Keratinocyte (primary cell): ENCODE results near the gene HSDL2. TPM values are rescaled to one million over a fixed set of nuclear protein-coding genes. Genes with fewer than 3 reads are reported as not detected.

Experiments used
- DNase-seq: peaks from one replicate; pipeline ENCODE4 v3.0.0-alpha.2; 2011; ENCODE audit warnings: low read depth, missing footprints, low spot score
- FAIRE-seq: peaks from 2 replicates; lab custom pipeline; 2011; peaks lifted over from hg19 to GRCh38; lab: Jason Lieb, UNC
- H2AFZ ChIP-seq: 2 replicates; pipeline ENCODE4 v1.6.0; 2012; ENCODE audit warnings: low read length, control low read depth, inconsistent platforms; ENCODE audit not compliant: control insufficient read depth
- H3K27ac ChIP-seq: 2 replicates; pipeline ENCODE4 v1.5.1; 2011; ENCODE audit warnings: low read length; ENCODE audit not compliant: control insufficient read depth, insufficient read depth
- H3K27me3 ChIP-seq: 3 replicates; pipeline ENCODE4 v1.6.0; 2011; ENCODE audit warnings: low read length; ENCODE audit not compliant: control insufficient read depth, insufficient read depth; ENCODE audit errors: extremely low read depth
- H3K36me3 ChIP-seq, 2 experiments: 2 replicates in 1 of 2; 3 replicates in 1 of 2; pipeline ENCODE4 v1.5.1; 2011; ENCODE audit warnings: low read length in 2 of 2, mild to moderate bottlenecking in 1 of 2; ENCODE audit not compliant: control insufficient read depth in 2 of 2, insufficient read depth in 2 of 2; ENCODE audit errors: extremely low read depth in 1 of 2
- H3K4me1 ChIP-seq: 3 replicates; pipeline ENCODE4 v1.5.1; 2011; ENCODE audit warnings: low read length; ENCODE audit not compliant: control insufficient read depth, insufficient read depth; ENCODE audit errors: extremely low read depth
- H3K4me2 ChIP-seq: 3 replicates; pipeline ENCODE4 v1.6.0; 2011; ENCODE audit warnings: low read depth, low read length; ENCODE audit not compliant: control insufficient read depth, insufficient read depth; ENCODE audit errors: extremely low read depth
- H3K4me3 ChIP-seq, 3 experiments: fragments of 200-600 bp in 1 of 3; sonication (generic) in 1 of 3; 2 replicates in 2 of 3; 3 replicates in 1 of 3; pipeline ENCODE4 v1.5.1; 2011 to 2016; ENCODE audit warnings: low read length in 3 of 3, mild to moderate bottlenecking in 3 of 3, control low read depth in 2 of 3, inconsistent platforms in 1 of 3, low read depth in 1 of 3, mixed read lengths in 1 of 3, mixed run types in 1 of 3, moderate library complexity in 1 of 3; ENCODE audit not compliant: control insufficient read depth in 2 of 3, insufficient read depth in 2 of 3; ENCODE audit errors: extremely low read depth in 1 of 3
- H3K79me2 ChIP-seq: 2 replicates; pipeline ENCODE4 v1.6.0; 2012; ENCODE audit warnings: low read length; ENCODE audit not compliant: control insufficient read depth, insufficient read depth
- H3K9ac ChIP-seq: 3 replicates; pipeline ENCODE4 v1.6.0; 2011; ENCODE audit warnings: low read length; ENCODE audit not compliant: control insufficient read depth, insufficient read depth; ENCODE audit errors: extremely low read depth
- H3K9me1 ChIP-seq: 3 replicates; pipeline ENCODE4 v1.6.0; 2011; ENCODE audit warnings: low read length; ENCODE audit not compliant: control insufficient read depth, insufficient read depth; ENCODE audit errors: extremely low read depth
- H3K9me3 ChIP-seq: 2 replicates; pipeline ENCODE4 v1.5.1; 2012; ENCODE audit warnings: low read depth, low read length; ENCODE audit not compliant: control insufficient read depth
- H4K20me1 ChIP-seq: 3 replicates; pipeline ENCODE4 v1.6.0; 2011; ENCODE audit warnings: low read length; ENCODE audit not compliant: control insufficient read depth, insufficient read depth; ENCODE audit errors: extremely low read depth
- EZH2 ChIP-seq: IDR thresholded peaks from one replicate; pipeline ENCODE4 v1.6.1; 2012; ENCODE audit warnings: inconsistent platforms, mild to moderate bottlenecking, low read length, moderate library complexity
- dilution Hi-C: fragments of 300-500 bp; cut with MboI; formaldehyde crosslinking; loops from one replicate; pipeline ENCODE4 v1.7.0; 2020; ENCODE audit warnings: low sequenced_read_pairs; ENCODE audit not compliant: extremely low pct_ligation_motif_present
- polyA plus RNA-seq, 5 experiments: library from polyadenylated mRNA; depleted of rRNA in 3 of 5; stranded (reverse) in 3 of 5; stranded (forward) in 1 of 5; unstranded in 1 of 5; fragments of >200 nt; gene quantifications; 1 replicate in 1 of 5; 2 replicates in 3 of 5; 3 replicates in 1 of 5; pipeline versions ENCODE4 v1.2.1 to v1.2.3, GENCODE V29; 2011 to 2012; ENCODE audit warnings: missing spikeins in 2 of 5, low read depth in 1 of 5, low replicate concordance in 1 of 5
- TF ChIP-seq, protein P1 (sequence below), 3 experiments: IDR thresholded peaks in 1 of 3; conservative IDR thresholded peaks in 1 of 3; optimal IDR thresholded peaks in 1 of 3; 2 replicates in 2 of 3; 3 replicates in 1 of 3; pipeline versions ENCODE3 to v1.5.1; 2011; ENCODE audit warnings: low read length in 3 of 3, mild to moderate bottlenecking in 3 of 3, moderate library complexity in 2 of 3, control low read depth in 1 of 3, inconsistent platforms in 1 of 3; ENCODE audit not compliant: insufficient read depth in 2 of 3; ENCODE audit errors: extremely low read depth in 1 of 3

HSDL2 gene
- polyA plus RNA-seq, 1 donor (not counting 4 experiments of a cell fraction or from before 2014, with no cell fraction given): 27.6 TPM

DNA sequence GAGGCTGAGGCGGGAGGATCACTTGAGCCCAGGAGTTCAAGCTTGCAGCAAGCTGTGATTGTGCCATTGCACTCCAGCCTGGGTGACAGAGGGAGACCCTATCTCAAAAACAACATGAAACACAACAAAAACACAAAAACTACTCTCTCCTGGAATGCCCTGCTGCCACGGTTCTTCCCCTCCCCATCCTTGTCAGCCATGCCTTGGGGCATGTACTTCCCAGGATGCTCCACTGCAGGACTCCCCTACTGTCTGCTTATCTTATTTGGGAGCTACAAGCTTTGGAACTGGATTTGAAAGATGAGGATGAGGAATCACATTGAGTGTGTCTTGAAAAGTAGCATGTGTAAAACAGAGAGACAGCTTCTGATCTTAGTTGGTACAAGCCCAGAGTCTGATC, 66.6 kb downstream of the HSDL2 start:
- H3K27me3 ChIP-seq: no peaks in the 10 kb centered on the region
- peaks cover 13% of the 10 kb centered on the region for H3K4me1 ChIP-seq
- no peak overlapping the region for H3K27ac ChIP-seq
- H3K36me3 ChIP-seq: no peaks in the 10 kb centered on the region
- H3K4me2 ChIP-seq: no peak overlapping the region
- FAIRE-seq (no peak), DNase-seq (no peak)
- H2AFZ ChIP-seq: no peak overlapping the region
- H4K20me1 ChIP-seq: no peaks in the 10 kb centered on the region
- H3K9ac ChIP-seq: no peak overlapping the region
- H3K9me3 ChIP-seq: no peaks in the 10 kb centered on the region
- no peaks in the 10 kb centered on the region for H3K79me2 ChIP-seq
- no peak for TF ChIP-seq EZH2
- TF ChIP-seq, protein P1, sequence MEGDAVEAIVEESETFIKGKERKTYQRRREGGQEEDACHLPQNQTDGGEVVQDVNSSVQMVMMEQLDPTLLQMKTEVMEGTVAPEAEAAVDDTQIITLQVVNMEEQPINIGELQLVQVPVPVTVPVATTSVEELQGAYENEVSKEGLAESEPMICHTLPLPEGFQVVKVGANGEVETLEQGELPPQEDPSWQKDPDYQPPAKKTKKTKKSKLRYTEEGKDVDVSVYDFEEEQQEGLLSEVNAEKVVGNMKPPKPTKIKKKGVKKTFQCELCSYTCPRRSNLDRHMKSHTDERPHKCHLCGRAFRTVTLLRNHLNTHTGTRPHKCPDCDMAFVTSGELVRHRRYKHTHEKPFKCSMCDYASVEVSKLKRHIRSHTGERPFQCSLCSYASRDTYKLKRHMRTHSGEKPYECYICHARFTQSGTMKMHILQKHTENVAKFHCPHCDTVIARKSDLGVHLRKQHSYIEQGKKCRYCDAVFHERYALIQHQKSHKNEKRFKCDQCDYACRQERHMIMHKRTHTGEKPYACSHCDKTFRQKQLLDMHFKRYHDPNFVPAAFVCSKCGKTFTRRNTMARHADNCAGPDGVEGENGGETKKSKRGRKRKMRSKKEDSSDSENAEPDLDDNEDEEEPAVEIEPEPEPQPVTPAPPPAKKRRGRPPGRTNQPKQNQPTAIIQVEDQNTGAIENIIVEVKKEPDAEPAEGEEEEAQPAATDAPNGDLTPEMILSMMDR (optimal IDR thresholded peaks at IDR 0.05 in 1 of 3, IDR thresholded peaks at IDR 0.05 in 1 of 3, conservative IDR thresholded peaks at IDR 0.05 in 1 of 3; ENCODE audit: extremely low read depth in 1 of 3, insufficient read depth in 2 of 3, low read length in 3 of 3): no peak
- dilution Hi-C loops: no loop called here
- H3K4me3 ChIP-seq: no peak overlapping the region
- no peaks in the 10 kb centered on the region for H3K9me1 ChIP-seq

- Histone ChIP-seq H3K79me2 (no peaks in the 10 kb centered on the region), H3K27me3 (no peaks in the 10 kb centered on the region), H3K36me3 (no peaks in the 10 kb centered on the region), H3K4me1 (peaks cover 13% of the 10 kb centered on the region), H3K9me3 (no peaks in the 10 kb centered on the region), H3K27ac (no peak overlapping the region), H3K9me1 (no peaks in the 10 kb centered on the region), H4K20me1 (no peaks in the 10 kb centered on the region), H3K4me2 (peak overlapping the region; percentile 34), H3K9ac (no peak overlapping the region), H2AFZ (no peak overlapping the region), H3K4me3 (no peak overlapping the region)
- DNase-seq (no peak), FAIRE-seq (no peak)
- TF ChIP-seq EZH2: no peak
- TF ChIP-seq, protein P1 (optimal IDR thresholded peaks at IDR 0.05 in 1 of 3, IDR thresholded peaks at IDR 0.05 in 1 of 3, conservative IDR thresholded peaks at IDR 0.05 in 1 of 3; ENCODE audit: extremely low read depth in 1 of 3, insufficient read depth in 2 of 3, low read length in 3 of 3): no peak
- dilution Hi-C loops: no loop called here
Measured at GRCh38 chr9:112447283-112447761, 67.4 kb downstream of the HSDL2 start.
